22Rv1 (cell line): Measurements from ENCODE around the gene JAG2.

Experiments
- ZFX ChIP-seq: fragments of 450-650 bp; IDR thresholded peaks from 2 replicates; pipeline ENCODE4 v1.6.1; 2017; ENCODE audit warnings: antibody characterized with exemption, borderline replicate concordance
- TF ChIP-seq, protein P1 (sequence below): fragments of 450-650 bp; IDR thresholded peaks from 2 replicates; pipeline ENCODE4 v1.5.1; 2017; ENCODE audit warnings: mild to moderate bottlenecking

DNA sequence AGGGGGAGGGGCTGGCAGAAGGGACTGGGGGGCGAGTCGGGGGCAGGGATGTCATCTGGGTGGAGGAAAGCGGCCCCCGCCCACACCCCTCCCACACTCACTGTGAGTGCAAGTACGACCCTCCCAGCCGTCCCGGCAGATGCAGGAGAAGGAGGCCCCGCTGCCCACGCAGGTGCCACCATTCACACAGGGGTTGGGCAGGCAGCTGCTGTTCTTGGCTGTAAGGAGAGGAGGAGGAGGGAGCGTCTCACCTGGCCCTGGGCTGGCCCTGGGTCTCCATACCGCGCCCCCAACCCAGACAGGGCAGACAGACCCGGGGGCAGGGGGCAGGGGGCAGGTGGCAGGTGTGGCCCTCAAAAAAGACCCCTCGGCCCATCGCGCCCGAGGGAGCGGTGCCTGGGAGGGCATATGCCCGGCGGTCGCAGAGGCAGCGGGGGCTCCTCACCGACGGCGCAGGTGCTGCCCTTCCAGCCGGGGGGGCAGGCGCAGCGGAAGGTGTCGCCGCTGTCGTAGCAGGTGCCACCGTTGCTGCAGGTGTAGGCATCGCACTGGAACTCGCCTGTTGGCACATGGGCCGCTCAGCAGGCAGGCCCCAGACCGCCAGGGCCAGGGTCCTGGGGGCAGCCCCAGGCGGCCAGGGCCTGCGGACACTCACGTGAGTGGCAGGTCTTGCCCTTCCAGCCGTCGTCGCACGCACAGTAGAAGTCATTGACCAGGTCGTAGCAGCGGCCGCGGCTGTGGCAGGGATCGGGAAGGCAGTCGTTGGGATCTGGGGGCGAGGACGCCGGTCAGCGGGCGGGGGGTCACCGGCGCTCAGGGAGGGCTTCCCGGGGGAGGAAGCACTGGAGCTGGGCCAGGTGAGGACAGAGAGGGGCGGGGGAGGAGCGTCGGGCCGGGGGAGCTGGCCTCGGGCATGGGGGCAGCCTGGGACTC is 20.6 kb downstream of the JAG2 start:
- TF ChIP-seq, protein P1, sequence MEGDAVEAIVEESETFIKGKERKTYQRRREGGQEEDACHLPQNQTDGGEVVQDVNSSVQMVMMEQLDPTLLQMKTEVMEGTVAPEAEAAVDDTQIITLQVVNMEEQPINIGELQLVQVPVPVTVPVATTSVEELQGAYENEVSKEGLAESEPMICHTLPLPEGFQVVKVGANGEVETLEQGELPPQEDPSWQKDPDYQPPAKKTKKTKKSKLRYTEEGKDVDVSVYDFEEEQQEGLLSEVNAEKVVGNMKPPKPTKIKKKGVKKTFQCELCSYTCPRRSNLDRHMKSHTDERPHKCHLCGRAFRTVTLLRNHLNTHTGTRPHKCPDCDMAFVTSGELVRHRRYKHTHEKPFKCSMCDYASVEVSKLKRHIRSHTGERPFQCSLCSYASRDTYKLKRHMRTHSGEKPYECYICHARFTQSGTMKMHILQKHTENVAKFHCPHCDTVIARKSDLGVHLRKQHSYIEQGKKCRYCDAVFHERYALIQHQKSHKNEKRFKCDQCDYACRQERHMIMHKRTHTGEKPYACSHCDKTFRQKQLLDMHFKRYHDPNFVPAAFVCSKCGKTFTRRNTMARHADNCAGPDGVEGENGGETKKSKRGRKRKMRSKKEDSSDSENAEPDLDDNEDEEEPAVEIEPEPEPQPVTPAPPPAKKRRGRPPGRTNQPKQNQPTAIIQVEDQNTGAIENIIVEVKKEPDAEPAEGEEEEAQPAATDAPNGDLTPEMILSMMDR: no peak
- TF ChIP-seq ZFX: no peak
